ENCODE data around the gene CES3. TPM values are rescaled to one million over a fixed set of nuclear protein-coding genes. Genes with fewer than 3 reads are reported as not detected.

The CES3 gene
- 0.07 TPM for polyA plus RNA-seq (2013, experiment 1 of 2)
- polyA plus RNA-seq (2013, experiment 2 of 2): 0.01 TPM

GRCh38 chr16:66961065-66961744 lies at the start of gene CES3:
CES3 (plus strand) TSS chr16:66961266; CDS start chr16:66961308, 42 bp downstream.
- no peak within 1 kb of the TSS for H3K4ac ChIP-seq (ENCODE audit: low read depth in 1 of 2, low read length in 2 of 2)
- no peaks in the 10 kb centered on the region for H3K79me1 ChIP-seq (replicated peaks; ENCODE audit: low read length, poor library complexity, severe bottlenecking)
- H2BK5ac ChIP-seq (ENCODE audit: low read depth, low read length, poor library complexity, severe bottlenecking): no peak within 1 kb of the TSS
- H3K14ac ChIP-seq (ENCODE audit: low read length in 2 of 2): no peak within 1 kb of the TSS
- no peak within 1 kb of the TSS for H2AFZ ChIP-seq (ENCODE audit: low read depth, low read length)
- H3K18ac ChIP-seq (ENCODE audit: low read depth in 1 of 2, low read length in 2 of 2): no peak within 1 kb of the TSS
- H2BK120ac ChIP-seq (ENCODE audit: low read depth, low read length): no peak within 1 kb of the TSS
- no peak within 1 kb of the TSS for H3K9ac ChIP-seq (ENCODE audit: low read length)
- H3K9me3 ChIP-seq (ENCODE audit: control insufficient read depth, low read length): no peaks in the 10 kb centered on the region
- no peak within 1 kb of the TSS for H2AK5ac ChIP-seq (ENCODE audit: low read length, severe bottlenecking)
- H4K91ac ChIP-seq (ENCODE audit: low read length): no peak within 1 kb of the TSS
- H3K23ac ChIP-seq (ENCODE audit: low read length in 2 of 2): no peak within 1 kb of the TSS
- DNase-seq: peak; percentile 74
- H2BK12ac ChIP-seq (ENCODE audit: low read length in 2 of 2): no peak within 1 kb of the TSS
- H2BK15ac ChIP-seq (ENCODE audit: low read depth, poor library complexity, severe bottlenecking): no peak within 1 kb of the TSS
- no peaks in the 10 kb centered on the region for H3K36me3 ChIP-seq (ENCODE audit: control insufficient read depth in 1 of 2, insufficient read depth in 2 of 2, low read depth in 1 of 2, low read length in 2 of 2)
- no peak within 1 kb of the TSS for H3K4me2 ChIP-seq (ENCODE audit: low read length, poor library complexity, severe bottlenecking)
- H4K8ac ChIP-seq (ENCODE audit: low read length): no peak within 1 kb of the TSS
- H3K27ac ChIP-seq (ENCODE audit: low read length, poor library complexity, severe bottlenecking): no peak within 1 kb of the TSS
- WGBS: 66% methylated on average over 16 of the region's 16 CpGs
- no peaks in the 10 kb centered on the region for H3K4me1 ChIP-seq (ENCODE audit: control insufficient read depth, insufficient read depth, low read depth, low read length)
- no peak within 1 kb of the TSS for H3K4me3 ChIP-seq (ENCODE audit: insufficient read depth in 1 of 2, low read depth in 1 of 2, low read length in 2 of 2)
- H3K27me3 ChIP-seq (ENCODE audit: control insufficient read depth in 1 of 2, insufficient read depth in 1 of 2, low read length in 2 of 2): peaks cover 24 to 31% of the 10 kb centered on the region in 2 experiments

- H3K4me1 ChIP-seq (ENCODE audit: control insufficient read depth, insufficient read depth, low read depth, low read length): no peaks in the 10 kb centered on the region
- no peak overlapping the region for H4K91ac ChIP-seq (ENCODE audit: low read length)
- 95% methylated on average over 8 of the region's 8 CpGs for WGBS
- H3K14ac ChIP-seq (ENCODE audit: low read length in 2 of 2): no peak overlapping the region
- no peak overlapping the region for H3K4me2 ChIP-seq (ENCODE audit: low read length, poor library complexity, severe bottlenecking)
- no peak overlapping the region for H2BK120ac ChIP-seq (ENCODE audit: low read depth, low read length)
- no peak overlapping the region for H3K23ac ChIP-seq (ENCODE audit: low read length in 2 of 2)
- no peak overlapping the region for H2BK5ac ChIP-seq (ENCODE audit: low read depth, low read length, poor library complexity, severe bottlenecking)
- no peak overlapping the region for H4K8ac ChIP-seq (ENCODE audit: low read length)
- H3K9ac ChIP-seq (ENCODE audit: low read length): no peak overlapping the region
- H3K4ac ChIP-seq (ENCODE audit: low read depth in 1 of 2, low read length in 2 of 2): no peak overlapping the region
- H3K4me3 ChIP-seq (ENCODE audit: insufficient read depth in 1 of 2, low read depth in 1 of 2, low read length in 2 of 2): no peak overlapping the region
- no peaks in the 10 kb centered on the region for H3K79me1 ChIP-seq (replicated peaks; ENCODE audit: low read length, poor library complexity, severe bottlenecking)
- peak overlapping the region; percentile 41 for H2BK15ac ChIP-seq (ENCODE audit: low read depth, poor library complexity, severe bottlenecking)
- DNase-seq: no peak
- H3K27ac ChIP-seq (ENCODE audit: low read length, poor library complexity, severe bottlenecking): no peak overlapping the region
- H2AFZ ChIP-seq (ENCODE audit: low read depth, low read length): no peak overlapping the region
- H3K9me3 ChIP-seq (ENCODE audit: control insufficient read depth, low read length): no peaks in the 10 kb centered on the region
- no peak overlapping the region for H2BK12ac ChIP-seq (ENCODE audit: low read length in 2 of 2)
- no peak overlapping the region for H2AK5ac ChIP-seq (ENCODE audit: low read length, severe bottlenecking)
- H3K36me3 ChIP-seq (ENCODE audit: control insufficient read depth in 1 of 2, insufficient read depth in 2 of 2, low read depth in 1 of 2, low read length in 2 of 2): no peaks in the 10 kb centered on the region
- peaks cover 31 to 65% of the 10 kb centered on the region in 2 experiments for H3K27me3 ChIP-seq (ENCODE audit: control insufficient read depth in 1 of 2, insufficient read depth in 1 of 2, low read length in 2 of 2)
- H3K18ac ChIP-seq (ENCODE audit: low read depth in 1 of 2, low read length in 2 of 2): no peak overlapping the region
These were observed 49.3 kb upstream of the CES3 start for GRCh38 chr16:66911801-66912200.

DNA sequence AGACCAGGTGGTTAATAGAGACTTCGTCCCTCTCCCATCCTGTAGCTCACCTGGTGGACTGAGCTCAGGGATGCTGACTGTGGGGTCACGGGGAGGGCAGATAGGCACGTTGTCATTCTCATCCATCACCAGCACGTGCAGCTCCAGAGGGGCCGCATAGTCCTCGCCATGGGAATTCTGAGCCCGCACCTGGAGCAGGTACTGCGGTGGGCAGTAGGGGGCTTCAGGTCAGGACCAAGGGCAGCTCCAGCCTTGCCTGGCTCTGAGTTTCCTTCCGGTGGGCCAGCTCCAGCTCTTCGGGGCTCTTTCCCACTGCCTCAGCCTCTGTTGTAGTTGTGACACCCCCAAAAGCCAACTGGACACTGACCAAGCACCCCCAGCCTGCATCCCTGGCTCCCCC lies 48.0 kb upstream of the CES3 start:
- Histone ChIP-seq H3K27ac (ENCODE audit: low read length, poor library complexity, severe bottlenecking) (no peak overlapping the region), H3K4me3 (ENCODE audit: insufficient read depth in 1 of 2, low read depth in 1 of 2, low read length in 2 of 2) (no peak overlapping the region), H3K9ac (ENCODE audit: low read length) (no peak overlapping the region), H3K14ac (ENCODE audit: low read length in 2 of 2) (no peak overlapping the region), H3K18ac (ENCODE audit: low read depth in 1 of 2, low read length in 2 of 2) (no peak overlapping the region), H4K91ac (ENCODE audit: low read length) (no peak overlapping the region), H3K9me3 (ENCODE audit: control insufficient read depth, low read length) (no peaks in the 10 kb centered on the region), H4K8ac (ENCODE audit: low read length) (no peak overlapping the region), H3K23ac (ENCODE audit: low read length in 2 of 2) (no peak overlapping the region), H3K27me3 (ENCODE audit: control insufficient read depth in 1 of 2, insufficient read depth in 1 of 2, low read length in 2 of 2) (peaks cover 22 to 66% of the 10 kb centered on the region in 2 experiments), H3K4me2 (ENCODE audit: low read length, poor library complexity, severe bottlenecking) (no peak overlapping the region), H2BK15ac (ENCODE audit: low read depth, poor library complexity, severe bottlenecking) (no peak overlapping the region), H3K79me1 (replicated peaks; ENCODE audit: low read length, poor library complexity, severe bottlenecking) (no peaks in the 10 kb centered on the region), H2AFZ (ENCODE audit: low read depth, low read length) (no peak overlapping the region), H3K4ac (ENCODE audit: low read depth in 1 of 2, low read length in 2 of 2) (no peak overlapping the region), H3K36me3 (ENCODE audit: control insufficient read depth in 1 of 2, insufficient read depth in 2 of 2, low read depth in 1 of 2, low read length in 2 of 2) (no peaks in the 10 kb centered on the region), H2BK120ac (ENCODE audit: low read depth, low read length) (no peak overlapping the region), H2BK12ac (ENCODE audit: low read length in 2 of 2) (no peak overlapping the region), H2BK5ac (ENCODE audit: low read depth, low read length, poor library complexity, severe bottlenecking) (no peak overlapping the region), H3K4me1 (ENCODE audit: control insufficient read depth, insufficient read depth, low read depth, low read length) (peaks cover 2% of the 10 kb centered on the region), H2AK5ac (ENCODE audit: low read length, severe bottlenecking) (no peak overlapping the region)
- DNase-seq: no peak
- 39% methylated on average over 10 of the region's 10 CpGs for WGBS

DNA sequence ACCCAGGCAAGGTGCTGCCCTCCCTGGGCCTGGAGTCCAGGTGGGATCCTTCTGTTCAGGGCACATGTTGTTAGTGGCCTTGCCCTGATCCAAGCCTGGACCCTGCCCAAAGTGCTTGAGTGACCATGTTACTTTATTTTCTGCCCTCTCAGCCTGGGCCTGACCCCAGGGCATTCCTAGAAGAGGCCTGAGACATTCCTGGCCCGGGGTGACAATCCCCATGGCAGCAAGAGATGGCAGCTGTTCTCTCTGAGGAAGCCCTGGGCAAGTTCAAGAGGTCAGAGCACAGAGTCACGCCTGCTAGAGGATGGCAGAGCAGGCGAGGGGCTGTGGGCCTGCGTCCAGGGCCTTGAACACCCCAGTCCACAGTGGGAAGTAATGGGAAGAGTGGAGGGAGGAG lies 47.4 kb upstream of the CES3 start:
- H3K9ac ChIP-seq (ENCODE audit: low read length): no peak overlapping the region
- H3K36me3 ChIP-seq (ENCODE audit: control insufficient read depth in 1 of 2, insufficient read depth in 2 of 2, low read depth in 1 of 2, low read length in 2 of 2): no peaks in the 10 kb centered on the region
- H3K4ac ChIP-seq (ENCODE audit: low read depth in 1 of 2, low read length in 2 of 2): no peak overlapping the region
- H2AK5ac ChIP-seq (ENCODE audit: low read length, severe bottlenecking): no peak overlapping the region
- H3K4me1 ChIP-seq (ENCODE audit: control insufficient read depth, insufficient read depth, low read depth, low read length): peaks cover 8% of the 10 kb centered on the region
- H2BK5ac ChIP-seq (ENCODE audit: low read depth, low read length, poor library complexity, severe bottlenecking): no peak overlapping the region
- no peak overlapping the region for H4K8ac ChIP-seq (ENCODE audit: low read length)
- no peak overlapping the region for H2BK15ac ChIP-seq (ENCODE audit: low read depth, poor library complexity, severe bottlenecking)
- H3K14ac ChIP-seq (ENCODE audit: low read length in 2 of 2): no peak overlapping the region
- H3K27ac ChIP-seq (ENCODE audit: low read length, poor library complexity, severe bottlenecking): no peak overlapping the region
- H3K79me1 ChIP-seq (replicated peaks; ENCODE audit: low read length, poor library complexity, severe bottlenecking): no peaks in the 10 kb centered on the region
- no peak overlapping the region for H3K18ac ChIP-seq (ENCODE audit: low read depth in 1 of 2, low read length in 2 of 2)
- no peaks in the 10 kb centered on the region for H3K9me3 ChIP-seq (ENCODE audit: control insufficient read depth, low read length)
- DNase-seq: no peak
- no peak overlapping the region for H3K23ac ChIP-seq (ENCODE audit: low read length in 2 of 2)
- no peak overlapping the region for H2BK12ac ChIP-seq (ENCODE audit: low read length in 2 of 2)
- 81% methylated on average over 4 of the region's 4 CpGs for WGBS
- no peak overlapping the region for H3K4me2 ChIP-seq (ENCODE audit: low read length, poor library complexity, severe bottlenecking)
- H3K27me3 ChIP-seq (ENCODE audit: control insufficient read depth in 1 of 2, insufficient read depth in 1 of 2, low read length in 2 of 2): peaks cover 16 to 67% of the 10 kb centered on the region in 2 experiments
- no peak overlapping the region for H4K91ac ChIP-seq (ENCODE audit: low read length)
- no peak overlapping the region for H2BK120ac ChIP-seq (ENCODE audit: low read depth, low read length)
- H2AFZ ChIP-seq (ENCODE audit: low read depth, low read length): no peak overlapping the region
- no peak overlapping the region for H3K4me3 ChIP-seq (ENCODE audit: insufficient read depth in 1 of 2, low read depth in 1 of 2, low read length in 2 of 2)
